LNCaP clone FGC (cell line): Measurements from ENCODE around the gene ZP2.
"Not testable (repeated sequence)": the region's sequence is repeated elsewhere in the genome, so short reads cannot be mapped to it uniquely, and the experiment has no call there.

Source experiments
- DNase-seq: peaks from one replicate; pipeline ENCODE4 v3.0.0-alpha.2; 2011; ENCODE audit warnings: low read depth
- H3K4me3 ChIP-seq: 2 replicates; pipeline ENCODE4 v1.5.1; 2011; ENCODE audit warnings: mild to moderate bottlenecking, low read depth, low read length, control low read depth
- CTCF ChIP-seq: IDR thresholded peaks from 2 replicates; pipeline ENCODE4 v1.5.1; 2012; ENCODE audit warnings: mild to moderate bottlenecking; ENCODE audit not compliant: control insufficient read depth, insufficient read depth; ENCODE audit errors: extremely low read depth

Gene ZP2

GRCh38 chr16:21159281-21159951 lies 52.0 kb downstream of the ZP2 start:
- DNase-seq, result peak; percentile 42
- TF ChIP-seq CTCF, result no peak
- H3K4me3 ChIP-seq, result peak overlapping the region; percentile 77

GRCh38 chr16:21158208-21159110 lies 52.9 kb downstream of the ZP2 start, which contains the start of gene LDAF1:
Gene LDAF1, plus strand, starts transcription at chr16:21158674. Its CDS starts 2,509 bp downstream, at chr16:21161183.
- H3K4me3 ChIP-seq, result peak within 1 kb of the TSS; percentile 77
- peak; percentile 46 for DNase-seq
- no peak for TF ChIP-seq CTCF

- no peak for TF ChIP-seq CTCF
- H3K4me3 ChIP-seq, result no peak overlapping the region
- DNase-seq, result no peak
Measured at GRCh38 chr16:21157632-21158031, 53.7 kb downstream of the ZP2 start.

GRCh38 chr16:21156767-21157467 lies 54.5 kb downstream of the ZP2 start:
- peak; percentile 66 for TF ChIP-seq CTCF
- no peak overlapping the region for H3K4me3 ChIP-seq
- peak; percentile 51 for DNase-seq

- H3K4me3 ChIP-seq, DNase-seq: not testable (repeated sequence)
Measured at GRCh38 chr16:21156011-21156410, 55.4 kb downstream of the ZP2 start.

GRCh38 chr16:21153124-21153729 lies 58.1 kb downstream of the ZP2 start:
- not testable (repeated sequence) for DNase-seq, H3K4me3 ChIP-seq

GRCh38 chr16:21152160-21153030 lies 59.0 kb downstream of the ZP2 start:
- DNase-seq, H3K4me3 ChIP-seq: not testable (repeated sequence)
